IPS-18a (cell line): ENCODE data around the gene SNAPC4.
"Not testable (repeated sequence)": the region's sequence is repeated elsewhere in the genome, so short reads cannot be mapped to it uniquely, and the experiment has no call there.

ENCODE experiments used
- H3K27ac ChIP-seq: one replicate; pipeline ENCODE4 v1.5.1; 2013; ENCODE audit warnings: low read length
- H3K27me3 ChIP-seq: one replicate; pipeline ENCODE4 v1.6.1; 2013; ENCODE audit warnings: mild to moderate bottlenecking, low read length; ENCODE audit not compliant: control insufficient read depth, insufficient read depth
- H3K36me3 ChIP-seq: one replicate; pipeline ENCODE4 v1.6.1; 2013; ENCODE audit warnings: low read depth, low read length; ENCODE audit not compliant: control insufficient read depth
- H3K4me1 ChIP-seq: one replicate; pipeline ENCODE4 v1.6.1; 2013; ENCODE audit warnings: low read depth, low read length; ENCODE audit not compliant: control insufficient read depth
- H3K4me3 ChIP-seq: one replicate; pipeline ENCODE4 v1.5.1; 2013; ENCODE audit warnings: low read length
- H3K9ac ChIP-seq: one replicate; pipeline ENCODE4 v1.6.1; 2013; ENCODE audit warnings: mild to moderate bottlenecking, low read length, moderate library complexity
- H3K9me3 ChIP-seq: one replicate; pipeline ENCODE4 v1.6.1; 2013; ENCODE audit warnings: low read depth, low read length; ENCODE audit not compliant: control insufficient read depth

The SNAPC4 gene

GRCh38 chr9:136418182-136419091 is 18.5 kb upstream of the SNAPC4 start:
- peaks cover 88% of the 10 kb centered on the region for H3K36me3 ChIP-seq
- no peaks in the 10 kb centered on the region for H3K27me3 ChIP-seq
- H3K27ac ChIP-seq: no peak overlapping the region
- H3K9ac ChIP-seq: no peak overlapping the region
- no peaks in the 10 kb centered on the region for H3K4me1 ChIP-seq
- no peaks in the 10 kb centered on the region for H3K9me3 ChIP-seq
- H3K4me3 ChIP-seq: no peak overlapping the region

- no peak overlapping the region for H3K9ac ChIP-seq
- H3K9me3 ChIP-seq: no peaks in the 10 kb centered on the region
- H3K4me1 ChIP-seq: no peaks in the 10 kb centered on the region
- no peaks in the 10 kb centered on the region for H3K27me3 ChIP-seq
- H3K27ac ChIP-seq: no peak overlapping the region
- H3K36me3 ChIP-seq: peaks cover 86% of the 10 kb centered on the region
- H3K4me3 ChIP-seq: no peak overlapping the region
Observed at GRCh38 chr9:136416914-136417313, 16.9 kb upstream of the SNAPC4 start.

- Histone ChIP-seq H3K4me1 (no peaks in the 10 kb centered on the region), H3K4me3 (no peak overlapping the region), H3K27ac (no peak overlapping the region), H3K9ac (no peak overlapping the region), H3K27me3 (no peaks in the 10 kb centered on the region), H3K36me3 (peaks cover 82% of the 10 kb centered on the region), H3K9me3 (no peaks in the 10 kb centered on the region)
Observed at GRCh38 chr9:136416427-136416826, 16.5 kb upstream of the SNAPC4 start.

GRCh38 chr9:136412962-136413361 is 13.0 kb upstream of the SNAPC4 start:
- Histone ChIP-seq H3K36me3 (peaks cover 54% of the 10 kb centered on the region), H3K9me3 (no peaks in the 10 kb centered on the region), H3K9ac (no peak overlapping the region), H3K27me3 (no peaks in the 10 kb centered on the region), H3K4me1 (no peaks in the 10 kb centered on the region), H3K4me3 (no peak overlapping the region), H3K27ac (no peak overlapping the region)

GRCh38 chr9:136411378-136411777 is 11.4 kb upstream of the SNAPC4 start:
- H3K4me3 ChIP-seq: peak overlapping the region; percentile 83
- H3K9ac ChIP-seq: peak overlapping the region; percentile 89
- no peaks in the 10 kb centered on the region for H3K4me1 ChIP-seq
- no peak overlapping the region for H3K27ac ChIP-seq
- H3K9me3 ChIP-seq: no peaks in the 10 kb centered on the region
- H3K27me3 ChIP-seq: no peaks in the 10 kb centered on the region
- peaks cover 56% of the 10 kb centered on the region for H3K36me3 ChIP-seq

- Histone ChIP-seq H3K27ac (peak within 1 kb of the TSS; percentile 72), H3K9me3 (no peaks in the 10 kb centered on the region), H3K4me1 (no peaks in the 10 kb centered on the region), H3K27me3 (no peaks in the 10 kb centered on the region), H3K4me3 (peak within 1 kb of the TSS; percentile 83), H3K36me3 (peaks cover 55% of the 10 kb centered on the region), H3K9ac (peak within 1 kb of the TSS; percentile 89)
Observed at GRCh38 chr9:136410500-136411287, 10.7 kb upstream of the SNAPC4 start, which contains the start of the genes ENTR1 and PMPCA. ENTR1 (minus strand) TSS chr9:136410614; CDS start chr9:136410397, 217 bp downstream. PMPCA (plus strand) TSS chr9:136410658; CDS start chr9:136410669, 11 bp downstream.

GRCh38 chr9:136409557-136410455 is 9.8 kb upstream of the SNAPC4 start:
- H3K4me1 ChIP-seq: no peaks in the 10 kb centered on the region
- H3K9ac ChIP-seq: peak overlapping the region; percentile 86
- no peaks in the 10 kb centered on the region for H3K27me3 ChIP-seq
- H3K9me3 ChIP-seq: no peaks in the 10 kb centered on the region
- H3K27ac ChIP-seq: no peak overlapping the region
- peaks cover 57% of the 10 kb centered on the region for H3K36me3 ChIP-seq
- H3K4me3 ChIP-seq: peak overlapping the region; percentile 74

- Histone ChIP-seq H3K4me3 (no peak overlapping the region), H3K36me3 (peaks cover 41% of the 10 kb centered on the region), H3K9me3 (no peaks in the 10 kb centered on the region), H3K9ac (no peak overlapping the region), H3K27ac (no peak overlapping the region), H3K4me1 (no peaks in the 10 kb centered on the region), H3K27me3 (no peaks in the 10 kb centered on the region)
Observed at GRCh38 chr9:136407911-136408310, 7.9 kb upstream of the SNAPC4 start.

- not testable (repeated sequence) for H3K4me1 ChIP-seq, H3K9ac ChIP-seq, H3K27me3 ChIP-seq, H3K4me3 ChIP-seq, H3K9me3 ChIP-seq, H3K27ac ChIP-seq
- H3K36me3 ChIP-seq: peaks cover 42% of the 10 kb centered on the region
Observed at GRCh38 chr9:136407061-136407460, 7.1 kb upstream of the SNAPC4 start.

- not testable (repeated sequence) for H3K4me3 ChIP-seq, H3K4me1 ChIP-seq, H3K27me3 ChIP-seq, H3K9ac ChIP-seq, H3K9me3 ChIP-seq, H3K27ac ChIP-seq
- H3K36me3 ChIP-seq: peaks cover 42% of the 10 kb centered on the region
Observed at GRCh38 chr9:136405904-136406303, 5.9 kb upstream of the SNAPC4 start.

- Histone ChIP-seq H3K9ac (no peak overlapping the region), H3K4me1 (no peaks in the 10 kb centered on the region), H3K36me3 (peaks cover 42% of the 10 kb centered on the region), H3K27me3 (no peaks in the 10 kb centered on the region), H3K4me3 (no peak overlapping the region), H3K9me3 (no peaks in the 10 kb centered on the region), H3K27ac (no peak overlapping the region)
Observed at GRCh38 chr9:136405481-136405880, 5.5 kb upstream of the SNAPC4 start.
